AG04450 (cell line): ENCODE data around the gene ACER1. TPM values are rescaled to one million over a fixed set of nuclear protein-coding genes. Genes with fewer than 3 reads are reported as not detected.
"Not testable (repeated sequence)": the region's sequence is repeated elsewhere in the genome, so short reads cannot be mapped to it uniquely, and the experiment has no call there.

Experiments
- CTCF ChIA-PET: fragments of 300-600, 350-600 bp; formaldehyde crosslinking; extraction: SDS; loops from one replicate; lab custom pipeline; 2022; ENCODE audit warnings: antibody characterized with exemption, inconsistent platforms; lab: Charles Lee
- POLR2A ChIA-PET: fragments of 350-600 bp; formaldehyde crosslinking; extraction: SDS; loops from one replicate; lab custom pipeline; 2021; ENCODE audit warnings: antibody characterized with exemption, inconsistent platforms; lab: Yijun Ruan, JAX
- DNase-seq: peaks from one replicate; pipeline ENCODE4 v3.0.0-alpha.2; 2011; ENCODE audit warnings: low read depth, low spot score
- H3K27ac ChIP-seq: one replicate; pipeline ENCODE4 v1.5.1; 2012; ENCODE audit warnings: low read depth, low read length, control low read depth
- H3K27me3 ChIP-seq: one replicate; pipeline ENCODE4 v1.6.0; 2012; ENCODE audit warnings: low read length; ENCODE audit not compliant: control insufficient read depth, insufficient read depth
- H3K4me3 ChIP-seq: 2 replicates; pipeline ENCODE4 v1.5.1; 2011; ENCODE audit warnings: mild to moderate bottlenecking, low read depth, low read length, control low read depth
- H3K9me3 ChIP-seq: 2 replicates; pipeline ENCODE4 v1.5.1; 2012; ENCODE audit warnings: low read length; ENCODE audit not compliant: control insufficient read depth, insufficient read depth
- CTCF ChIP-seq: IDR thresholded peaks from 2 replicates; pipeline ENCODE4 v1.5.1; 2011; ENCODE audit warnings: low read depth, low read length, control low read depth, inconsistent platforms
- polyA plus RNA-seq: library from polyadenylated mRNA; depleted of rRNA; stranded (reverse); fragments of >200 nt; gene quantifications from 2 replicates; pipeline ENCODE4 v1.2.3, GENCODE V29; 2011

ACER1 gene
- polyA plus RNA-seq, 1 experiment: not detected

- H3K27ac ChIP-seq: no peak overlapping the region
- no peaks in the 10 kb centered on the region; the same call in 1 of the 2 replicates for H3K9me3 ChIP-seq
- no peak for TF ChIP-seq CTCF
- H3K27me3 ChIP-seq: no peaks in the 10 kb centered on the region
- CTCF ChIA-PET: interaction anchor here (0.6 kb wide), 1 partner anchor 396 kb away, joined by 3 read pairs; no protein-coding TSS in a partner anchor
- POLR2A ChIA-PET: no interaction called here
- no peak overlapping the region for H3K4me3 ChIP-seq
- DNase-seq: no peak
Measured at GRCh38 chr19:6364353-6364752, 30.9 kb upstream of the ACER1 start.

DNA sequence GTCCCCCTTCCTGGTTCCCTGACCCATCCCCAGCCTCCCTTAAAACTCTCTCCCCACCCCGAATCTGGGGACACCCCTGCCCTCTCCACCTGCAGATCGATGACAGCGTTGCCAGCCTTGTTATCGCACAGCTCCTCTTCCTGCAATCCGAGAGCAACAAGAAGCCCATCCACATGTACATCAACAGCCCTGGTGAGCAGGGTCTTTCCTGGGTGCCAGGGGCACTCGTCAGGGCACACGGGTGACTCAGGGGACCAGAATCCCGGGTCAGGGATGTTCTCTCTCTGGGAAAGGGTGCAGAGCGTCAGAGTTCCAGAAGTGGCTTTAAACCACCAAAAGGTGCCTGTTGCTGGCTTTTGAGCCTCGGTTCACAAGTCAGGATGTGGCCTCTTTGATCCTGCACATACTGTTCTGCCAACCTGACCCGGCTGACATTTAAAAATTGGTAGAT, 29.0 kb upstream of the ACER1 start:
- ChIA-PET CTCF (no interaction called here), POLR2A (no interaction called here)
- no peak for TF ChIP-seq CTCF
- Histone ChIP-seq H3K27ac (no peak overlapping the region), H3K27me3 (no peaks in the 10 kb centered on the region), H3K9me3 (no peaks in the 10 kb centered on the region; the same call in 1 of the 2 replicates), H3K4me3 (peak overlapping the region; percentile 75)
- DNase-seq: no peak

DNA sequence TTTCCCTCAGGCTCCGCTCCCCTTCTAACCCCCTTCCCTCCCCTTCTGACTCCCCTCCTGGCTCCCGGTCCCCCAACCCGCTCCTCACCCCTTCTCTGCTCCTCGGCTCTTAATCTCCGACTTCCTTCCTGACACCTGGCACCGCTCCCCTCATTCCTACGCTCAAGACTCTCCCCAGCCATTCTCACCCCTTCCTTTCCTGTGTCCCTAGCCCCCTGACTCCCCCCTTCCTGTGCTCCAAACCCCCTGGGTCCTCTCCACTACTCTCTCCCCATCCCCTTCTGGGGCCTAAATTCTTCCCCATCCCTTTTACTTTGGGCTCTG, 28.6 kb upstream of the ACER1 start:
- Histone ChIP-seq H3K4me3 (peak overlapping the region; percentile 75), H3K27me3 (no peaks in the 10 kb centered on the region), H3K9me3 (no peaks in the 10 kb centered on the region; the same call in 1 of the 2 replicates), H3K27ac (peak overlapping the region; percentile 11)
- ChIA-PET CTCF (no interaction called here), POLR2A (no interaction called here)
- no peak for TF ChIP-seq CTCF
- no peak for DNase-seq

- H3K4me3 ChIP-seq: peak overlapping the region; percentile 75
- CTCF ChIA-PET: interaction anchor here (0.6 to 2.4 kb wide), 3 partner anchors 89 to 160 kb away, joined by 3 to 11 read pairs (median 4); no protein-coding TSS in a partner anchor
- H3K27ac ChIP-seq, DNase-seq, H3K9me3 ChIP-seq, H3K27me3 ChIP-seq: not testable (repeated sequence)
- POLR2A ChIA-PET: interaction anchor here (0.6 to 0.8 kb wide), 6 partner anchors 10 to 936 kb away, joined by 3 to 11 read pairs (median 4); partner anchors contain the start of gene ALKBH7
Measured at GRCh38 chr19:6360857-6361216, 27.4 kb upstream of the ACER1 start.

DNA sequence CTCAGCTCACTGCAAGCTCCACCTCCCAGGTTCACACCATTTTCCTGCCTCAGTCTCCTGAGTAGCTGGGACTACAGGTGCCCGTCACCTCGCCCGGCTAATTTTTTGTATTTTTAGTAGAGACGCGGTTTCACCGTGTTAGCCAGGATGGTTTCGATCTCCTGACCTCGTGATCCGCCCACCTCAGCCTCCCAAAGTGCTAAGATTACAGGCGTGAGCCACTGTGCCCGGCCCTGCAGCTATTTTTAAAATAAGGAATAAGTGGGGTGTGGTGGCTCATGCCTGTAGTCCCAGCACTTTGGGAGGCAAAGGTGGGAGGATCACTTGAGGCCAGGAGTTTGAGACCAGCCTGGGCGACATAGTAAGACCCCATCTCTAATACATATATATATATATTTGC, 27.0 kb upstream of the ACER1 start:
- H3K27ac ChIP-seq, H3K9me3 ChIP-seq, DNase-seq, H3K27me3 ChIP-seq, H3K4me3 ChIP-seq: not testable (repeated sequence)
- POLR2A ChIA-PET: interaction anchor here (0.6 to 0.7 kb wide), 2 partner anchors 12 to 937 kb away, joined by 3 to 5 read pairs; partner anchors contain the start of gene ALKBH7
- CTCF ChIA-PET: interaction anchor here (0.9 to 2.4 kb wide), 2 partner anchors 142 to 312 kb away, joined by 3 to 11 read pairs; no protein-coding TSS in a partner anchor

- POLR2A ChIA-PET: interaction anchor here (0.7 kb wide), 1 partner anchor 13 kb away, joined by 5 read pairs; the partner anchor contains the start of gene ALKBH7
- DNase-seq: no peak
- Histone ChIP-seq H3K27me3 (no peaks in the 10 kb centered on the region), H3K4me3 (no peak overlapping the region), H3K9me3 (no peaks in the 10 kb centered on the region; the same call in 1 of the 2 replicates), H3K27ac (no peak overlapping the region)
- CTCF ChIA-PET: interaction anchor here (0.9 to 2.4 kb wide), 2 partner anchors 141 to 311 kb away, joined by 3 to 11 read pairs; no protein-coding TSS in a partner anchor
- TF ChIP-seq CTCF: no peak
Measured at GRCh38 chr19:6359568-6360341, 26.3 kb upstream of the ACER1 start.
